Mesenteric fat pad (tissue), 1 donor: Measurements from ENCODE around the gene ZFAND2B. TPM values are rescaled to one million over a fixed set of nuclear protein-coding genes. Genes with fewer than 3 reads are reported as not detected.
"Not testable (repeated sequence)": the region's sequence is repeated elsewhere in the genome, so short reads cannot be mapped to it uniquely, and the experiment has no call there.

Source experiments
- DNase-seq: peaks from one replicate; pipeline ENCODE4 v3.0.0-alpha.2; 2020; ENCODE audit warnings: low spot score
- total RNA-seq: library from RNA; stranded (reverse); fragmentation: NEBNext Ultra II Directional; extraction: Animal tissue kit (Norgen Biotek cat#: 25700); gene quantifications from one replicate; pipeline ENCODE4 v1.2.1, GENCODE V29; 2021
- donor health status: DM: yes; HTN: yes; CAD: no.

The ZFAND2B gene
- total RNA-seq, 1 donor from 2014 or later = 31.3 TPM

DNA sequence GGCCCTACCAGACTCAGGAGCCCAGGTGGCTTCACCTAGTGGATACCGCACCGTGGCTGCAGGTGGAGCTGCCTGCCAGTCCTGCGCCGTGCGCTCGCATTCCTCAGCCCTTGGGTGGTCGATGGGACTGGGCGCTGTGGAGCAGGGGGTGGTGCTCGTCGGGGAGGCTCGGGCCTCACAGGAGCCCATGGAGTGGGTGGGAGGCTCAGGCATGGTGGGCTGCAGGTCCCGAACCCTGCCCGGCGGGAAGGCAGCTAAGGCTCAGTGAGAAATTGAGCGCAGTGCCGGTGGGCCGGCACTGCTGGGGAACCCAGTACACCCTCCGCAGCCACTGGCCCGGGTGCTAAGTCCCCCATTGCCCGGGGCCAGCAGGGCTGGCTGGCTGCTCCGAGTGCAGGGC, 5.3 kb upstream of the ZFAND2B start:
- DNase-seq = not testable (repeated sequence)

DNA sequence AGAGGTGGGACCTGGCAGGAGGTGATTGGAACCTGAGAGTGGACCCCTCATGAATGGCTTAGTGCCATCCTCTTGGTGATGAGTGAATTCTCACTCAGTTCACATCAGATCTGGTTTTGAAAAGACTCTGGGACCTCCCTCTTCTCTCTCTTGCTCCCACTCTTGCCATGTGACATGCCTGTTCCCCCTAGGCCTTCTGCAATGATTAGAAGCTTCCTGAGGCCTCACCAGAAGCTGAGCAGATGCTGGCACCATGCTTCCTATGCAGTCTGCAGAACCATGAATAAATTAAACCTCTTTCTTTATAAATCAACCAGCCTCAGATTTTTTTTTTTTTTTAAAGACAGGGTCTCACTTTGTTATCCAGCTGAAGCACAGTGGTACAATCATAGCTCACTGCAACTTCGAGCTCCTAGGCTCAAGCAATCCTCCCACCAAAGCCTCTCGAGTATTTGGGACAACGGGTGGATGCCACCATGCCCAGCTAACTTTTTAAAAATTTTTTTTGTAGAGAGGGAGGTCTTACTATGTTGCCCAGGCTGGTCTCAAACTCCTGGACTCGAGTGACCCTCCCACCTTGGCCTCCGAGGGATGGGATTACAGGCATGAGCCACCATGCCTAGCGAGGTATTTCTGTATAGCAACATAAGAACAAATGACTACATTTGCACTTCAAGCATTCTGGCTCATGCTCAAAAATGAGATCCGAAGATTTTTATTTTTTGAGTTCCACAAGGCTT, 2.0 kb upstream of the ZFAND2B start:
- no peak for DNase-seq

DNA sequence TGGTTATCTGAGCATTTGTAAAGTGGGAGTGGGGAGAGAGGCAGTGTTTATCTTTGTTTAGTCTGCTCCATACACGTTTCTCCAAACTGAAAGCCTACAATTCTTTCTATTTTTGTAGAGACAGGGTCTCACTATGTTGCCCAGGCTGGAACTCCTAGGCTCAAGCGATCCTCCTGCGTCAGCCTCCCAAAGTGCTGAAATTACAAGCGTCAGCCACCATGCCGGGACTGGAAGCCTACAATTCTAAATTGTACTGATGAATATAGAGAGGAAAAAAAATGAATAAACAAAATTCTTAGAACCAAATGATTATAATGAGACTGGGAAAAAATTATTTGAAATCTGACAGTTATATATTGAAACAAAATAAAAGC, 1.4 kb upstream of the ZFAND2B start:
- no peak for DNase-seq

DNA sequence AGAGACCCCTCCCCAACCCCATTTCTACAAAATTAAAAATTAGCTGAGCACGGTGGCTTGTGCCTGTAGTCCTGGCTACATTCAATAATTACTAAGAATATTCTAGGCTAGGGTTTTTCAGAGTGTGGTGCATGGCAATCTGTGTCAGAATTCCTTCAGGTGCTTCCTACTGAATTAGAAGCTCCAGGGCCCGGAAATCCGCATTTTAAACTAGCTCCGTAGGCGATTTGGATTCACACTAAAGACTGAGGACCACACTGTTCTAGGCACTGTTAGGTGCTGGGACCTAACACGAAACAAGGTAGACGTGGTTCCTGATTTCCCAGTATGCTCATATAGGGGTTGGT, 628 bp upstream of the ZFAND2B start:
- no peak for DNase-seq

DNA sequence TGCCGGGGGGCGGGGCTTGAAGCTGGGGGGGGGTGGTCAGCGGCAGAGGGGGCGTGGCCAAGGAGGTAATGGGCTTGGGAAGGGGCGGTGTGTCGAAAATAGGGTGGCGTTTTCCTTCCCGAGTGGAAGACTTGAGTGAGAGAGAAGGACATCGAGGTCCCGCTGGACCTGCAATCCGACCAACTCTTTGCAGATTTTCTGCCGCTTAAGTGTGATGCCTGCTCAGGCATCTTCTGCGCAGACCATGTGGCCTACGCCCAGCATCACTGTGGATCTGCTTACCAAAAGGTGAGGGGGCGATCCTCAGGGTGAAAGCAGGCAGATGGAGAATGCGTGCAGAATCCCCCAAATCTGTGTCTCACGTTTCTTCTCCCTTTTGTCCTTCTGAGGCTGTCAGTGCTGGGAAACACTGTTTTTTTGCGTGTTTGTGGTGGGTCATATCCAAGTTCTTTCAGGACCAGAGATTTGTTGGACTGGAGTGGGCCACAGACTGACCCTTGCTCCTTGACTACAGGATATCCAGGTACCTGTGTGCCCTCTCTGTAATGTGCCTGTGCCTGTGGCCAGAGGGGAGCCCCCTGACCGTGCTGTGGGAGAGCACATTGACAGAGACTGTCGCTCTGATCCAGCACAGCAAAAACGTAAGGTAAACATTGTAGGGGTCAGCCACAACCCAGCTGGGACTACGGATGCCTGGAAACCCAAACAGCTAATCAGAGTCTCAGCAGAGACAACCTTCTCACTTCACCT, 727 bp downstream of the ZFAND2B start:
- no peak for DNase-seq

DNA sequence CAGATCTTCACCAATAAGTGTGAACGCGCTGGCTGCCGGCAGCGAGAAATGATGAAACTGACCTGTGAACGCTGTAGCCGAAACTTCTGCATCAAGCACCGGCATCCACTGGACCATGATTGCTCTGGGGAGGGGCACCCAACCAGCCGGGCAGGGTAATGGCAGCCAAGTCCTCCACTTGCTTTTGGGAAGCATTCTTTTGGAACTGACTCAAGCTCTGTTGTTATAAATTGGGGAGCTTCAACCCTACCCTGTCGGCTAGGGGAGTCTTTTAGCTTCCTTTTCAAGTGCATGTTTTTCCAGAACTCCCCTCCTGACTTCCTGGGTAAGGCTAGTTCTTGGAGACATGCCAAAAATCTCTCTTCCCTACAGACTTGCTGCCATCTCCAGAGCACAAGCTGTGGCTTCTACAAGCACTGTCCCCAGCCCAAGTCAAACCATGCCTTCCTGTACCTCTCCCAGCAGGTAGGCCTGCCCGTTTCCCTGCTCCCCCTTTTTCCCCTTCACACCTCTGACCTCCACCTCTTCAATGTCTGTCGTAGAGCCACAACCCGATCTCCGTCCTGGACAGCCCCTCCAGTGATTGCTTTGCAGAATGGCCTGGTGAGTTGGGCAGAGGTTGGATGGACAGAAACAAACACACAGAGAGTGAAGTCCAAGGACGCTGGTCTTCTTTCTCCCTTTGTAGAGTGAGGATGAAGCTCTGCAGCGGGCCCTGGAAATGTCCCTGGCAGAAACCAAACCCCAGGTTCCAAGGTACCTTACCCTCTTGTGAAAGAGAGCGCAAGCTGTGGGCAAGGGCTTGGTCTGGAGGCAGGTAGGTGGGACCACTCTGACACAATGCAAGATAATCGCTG, 1.5 kb downstream of the ZFAND2B start:
- no peak for DNase-seq

DNA sequence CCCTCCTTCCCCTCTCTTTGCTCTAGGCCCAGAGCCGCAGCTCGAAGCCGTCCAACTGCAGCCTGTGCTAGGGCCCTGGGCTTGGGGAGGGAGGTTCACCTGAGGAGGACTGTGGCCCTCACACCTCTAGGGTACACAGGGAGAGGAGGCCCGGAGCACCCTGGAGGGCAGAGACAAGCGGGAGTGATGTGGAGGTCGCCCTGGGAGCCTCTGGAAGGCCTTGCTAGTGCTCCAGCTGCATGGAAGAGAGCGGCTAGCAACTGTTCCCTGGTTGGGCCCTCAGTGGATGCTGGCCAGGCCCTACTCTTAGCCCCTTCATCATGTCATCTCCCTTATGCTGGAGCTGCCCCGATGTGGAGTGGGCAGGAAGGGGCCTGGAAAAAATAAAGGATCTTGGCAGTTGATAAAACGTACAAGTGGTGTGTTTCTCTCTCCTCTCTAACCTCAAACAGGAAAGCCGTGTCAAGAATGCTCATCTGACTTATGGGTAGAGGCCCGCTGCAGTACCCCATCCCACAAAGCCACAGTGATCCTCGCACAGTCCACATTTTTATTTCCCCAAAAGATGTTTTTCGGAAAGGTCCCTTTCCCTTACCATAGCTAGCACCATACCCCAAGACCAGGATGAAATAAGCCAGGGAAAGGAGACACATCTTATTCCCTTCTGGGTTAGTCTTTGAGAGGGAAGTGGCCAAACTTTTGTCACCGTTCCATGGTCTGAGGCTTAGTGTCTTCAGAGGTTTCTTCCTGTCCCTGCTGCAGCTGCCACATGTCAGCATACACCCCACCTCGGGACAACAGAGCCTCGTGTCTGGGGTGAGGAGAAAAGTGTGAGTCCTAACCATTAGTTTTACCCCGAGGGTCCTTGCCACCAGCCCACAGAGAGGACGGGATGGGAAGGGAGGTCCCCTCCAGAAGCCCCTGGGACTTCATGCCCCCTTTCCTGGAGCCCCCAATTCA, 2.9 kb downstream of the ZFAND2B start:
- DNase-seq = no peak

DNA sequence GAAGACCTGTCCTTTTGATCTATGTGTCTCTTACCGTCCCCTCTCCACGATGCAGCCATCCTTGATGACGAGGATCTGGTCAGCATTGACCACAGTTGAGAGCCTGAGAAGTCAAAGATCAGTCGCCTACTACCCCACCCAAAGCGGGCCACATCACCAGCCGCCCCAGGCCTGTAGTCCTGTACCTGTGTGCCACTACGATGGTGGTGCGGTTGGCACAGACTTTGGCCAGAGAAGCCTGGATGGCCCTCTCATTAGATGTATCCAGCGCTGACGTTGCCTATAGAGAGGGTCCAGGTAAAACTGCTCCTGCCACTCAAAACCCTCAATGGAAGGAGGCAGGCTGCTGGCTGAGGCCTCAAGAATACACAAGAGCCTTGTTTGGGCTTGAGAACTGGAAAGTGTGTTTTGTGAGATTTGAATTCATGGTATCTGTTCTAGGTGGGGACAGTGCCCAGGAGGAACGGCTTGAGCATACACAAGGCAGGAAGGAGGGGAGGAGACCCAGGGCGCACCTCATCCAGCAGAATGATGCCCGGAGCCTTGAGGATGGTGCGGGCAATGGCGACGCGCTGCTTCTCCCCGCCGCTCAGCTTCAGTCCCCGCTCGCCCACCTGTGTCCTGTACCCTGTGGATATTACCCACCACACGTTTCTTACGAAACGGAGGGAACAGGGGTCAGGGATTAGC, 3.8 kb downstream of the ZFAND2B start:
- no peak for DNase-seq

DNA sequence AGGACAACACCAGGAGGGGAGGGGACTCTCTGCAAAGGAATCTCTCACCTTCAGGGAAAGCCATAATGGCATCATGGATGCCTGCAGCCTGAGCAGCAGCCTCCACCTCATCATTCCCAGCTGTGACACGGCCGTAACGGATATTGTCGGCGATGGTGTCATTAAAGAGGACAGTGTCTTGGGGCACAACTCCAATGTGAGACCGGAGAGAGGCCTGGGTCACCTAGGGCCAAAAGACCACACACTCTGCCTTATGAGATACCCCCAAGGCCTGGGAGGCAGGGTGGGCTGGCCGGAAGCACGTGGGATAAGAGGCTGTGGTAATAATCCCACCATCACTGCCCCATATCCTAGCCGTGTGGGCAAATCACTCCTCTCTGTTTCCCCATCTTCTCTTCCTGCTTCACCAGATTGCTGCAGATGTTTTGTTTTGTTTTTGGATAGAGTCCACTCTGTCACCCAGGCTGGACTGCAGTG, 4.3 kb downstream of the ZFAND2B start:
- DNase-seq = no peak

DNA sequence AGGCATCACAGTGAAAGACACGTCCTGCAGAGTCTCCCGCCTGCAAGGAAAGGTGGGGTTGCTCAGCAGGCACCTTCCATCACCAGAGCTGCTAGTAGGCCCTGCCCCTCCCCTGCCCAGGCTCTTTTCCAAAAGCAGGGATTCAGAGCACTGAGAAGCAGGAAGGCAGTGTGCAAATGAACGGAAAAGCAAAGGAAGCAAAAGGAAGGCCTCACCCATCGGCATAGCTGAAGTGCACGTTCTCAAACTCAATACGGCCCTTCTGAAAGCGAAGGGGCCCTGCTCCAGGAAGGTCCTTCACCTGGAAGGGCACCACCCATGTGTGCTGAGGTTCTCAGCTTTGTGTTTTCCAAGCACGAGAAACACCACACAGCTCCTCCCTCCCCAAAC, 6.4 kb downstream of the ZFAND2B start:
- DNase-seq = no peak

DNA sequence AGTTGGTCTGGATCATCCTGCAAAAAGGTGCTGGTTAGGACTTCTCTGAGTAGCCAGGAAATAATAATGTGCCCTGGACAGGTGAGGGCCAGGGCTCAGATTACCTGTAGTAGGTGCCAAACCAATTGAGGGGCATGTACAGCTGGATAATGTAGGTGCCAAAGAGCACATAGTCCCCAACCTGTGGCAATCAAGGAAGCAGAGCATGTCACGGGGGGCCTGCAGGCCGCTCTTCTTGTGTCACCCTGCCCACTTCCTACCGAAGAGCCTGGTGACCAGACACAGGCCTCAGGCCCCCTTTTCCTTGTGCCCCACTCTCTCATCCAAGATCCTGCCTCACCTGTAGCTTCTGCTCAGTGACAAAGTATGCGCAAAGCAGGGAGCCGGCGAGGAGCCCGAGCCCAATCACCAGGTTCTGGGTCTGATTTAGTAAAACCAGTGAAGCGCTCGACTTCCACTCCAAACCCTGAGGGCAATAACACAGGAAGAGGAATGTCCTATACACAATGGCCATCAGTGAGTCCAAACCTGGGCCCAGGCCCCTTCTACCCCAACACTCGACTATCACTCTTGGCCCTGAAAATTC, 7.0 kb downstream of the ZFAND2B start:
- no peak for DNase-seq

DNA sequence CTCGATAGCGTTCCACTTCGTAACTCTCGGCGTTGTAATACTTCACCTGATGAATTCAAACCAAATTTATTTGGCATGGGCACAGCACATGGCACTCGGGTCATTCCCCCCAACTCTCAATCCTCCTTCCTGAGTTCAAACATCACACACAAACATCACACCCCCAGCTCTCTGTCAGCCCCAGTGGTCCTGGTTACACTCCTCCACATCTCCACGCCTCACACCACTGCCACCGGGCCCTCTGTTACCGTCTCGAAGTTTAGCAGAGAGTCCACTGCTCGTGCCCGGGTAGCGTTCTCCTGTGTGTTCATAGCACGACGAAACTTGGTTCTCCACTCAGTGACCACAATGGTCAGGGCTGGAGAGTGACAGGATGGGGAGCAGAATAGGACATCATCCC, 7.6 kb downstream of the ZFAND2B start:
- no peak for DNase-seq

DNA sequence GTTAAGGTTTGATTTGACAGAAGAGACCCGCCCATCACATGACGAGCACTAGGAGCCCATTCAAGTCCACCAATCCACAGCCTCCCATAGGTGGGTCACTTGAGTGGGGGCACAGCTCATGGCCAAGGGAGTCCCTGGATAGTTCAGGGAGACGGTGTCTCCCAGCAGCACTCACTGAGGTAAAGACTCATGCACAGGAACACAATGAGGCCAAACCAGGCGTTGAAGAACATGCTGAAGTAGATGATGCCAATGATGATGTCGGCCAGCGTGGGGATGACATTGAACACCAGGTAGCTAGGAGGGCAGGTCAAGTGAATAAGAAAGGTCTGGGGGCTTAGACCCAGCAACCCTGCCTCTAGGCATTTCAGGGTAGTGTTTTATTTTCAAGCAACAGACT, 8.2 kb downstream of the ZFAND2B start:
- DNase-seq = no peak

DNA sequence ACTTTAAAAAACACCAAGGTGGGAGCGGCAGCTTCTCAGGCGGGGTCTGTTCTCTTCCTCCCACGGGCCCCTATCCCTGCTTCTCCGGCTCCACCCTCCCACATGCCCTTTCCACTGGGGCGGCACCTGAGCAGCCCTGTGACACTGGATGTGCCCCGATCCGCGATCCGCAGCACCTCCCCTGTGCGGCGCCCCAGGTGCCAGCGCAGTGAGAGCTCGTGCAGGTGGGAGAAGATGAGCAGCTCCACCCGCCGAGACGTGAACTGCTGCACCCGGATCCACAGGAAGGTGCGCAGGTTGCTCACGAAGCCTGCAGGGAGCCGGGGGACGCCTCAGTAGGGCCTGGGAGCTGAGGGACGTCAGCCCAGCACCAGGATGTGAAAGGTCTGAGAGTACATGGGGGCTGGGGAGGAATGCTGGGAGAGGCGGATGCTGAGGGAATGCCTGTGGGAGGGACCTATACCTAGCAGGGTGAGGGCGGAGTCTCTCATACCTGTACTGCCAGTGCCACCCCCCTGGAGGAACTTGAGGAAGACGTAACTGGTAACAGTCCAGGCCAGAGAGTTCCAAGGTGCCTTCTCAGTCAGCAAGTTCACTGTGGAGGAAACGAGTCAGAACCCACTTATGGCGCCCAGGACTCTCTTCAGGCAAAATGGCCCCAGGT, 9.4 kb downstream of the ZFAND2B start:
- DNase-seq = no peak

DNA sequence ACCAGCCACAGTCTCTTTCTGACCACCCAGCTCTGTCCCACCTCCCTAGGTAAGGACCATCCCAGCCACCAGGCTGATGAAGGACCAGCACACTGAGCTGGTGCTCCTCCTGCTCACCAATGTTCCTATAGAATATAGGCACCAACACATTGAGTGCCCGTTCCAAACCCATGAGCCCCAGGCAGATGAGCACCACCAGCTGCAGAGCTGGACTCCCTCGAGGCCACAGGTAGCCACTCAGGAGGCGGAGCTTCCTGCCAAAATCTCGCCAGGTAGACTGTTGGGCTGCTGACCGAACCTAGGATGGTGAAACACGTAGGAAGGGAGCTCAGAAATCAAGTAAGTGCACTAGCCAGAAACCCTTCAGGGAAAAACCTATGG, 9.9 kb downstream of the ZFAND2B start:
- no peak for DNase-seq

DNA sequence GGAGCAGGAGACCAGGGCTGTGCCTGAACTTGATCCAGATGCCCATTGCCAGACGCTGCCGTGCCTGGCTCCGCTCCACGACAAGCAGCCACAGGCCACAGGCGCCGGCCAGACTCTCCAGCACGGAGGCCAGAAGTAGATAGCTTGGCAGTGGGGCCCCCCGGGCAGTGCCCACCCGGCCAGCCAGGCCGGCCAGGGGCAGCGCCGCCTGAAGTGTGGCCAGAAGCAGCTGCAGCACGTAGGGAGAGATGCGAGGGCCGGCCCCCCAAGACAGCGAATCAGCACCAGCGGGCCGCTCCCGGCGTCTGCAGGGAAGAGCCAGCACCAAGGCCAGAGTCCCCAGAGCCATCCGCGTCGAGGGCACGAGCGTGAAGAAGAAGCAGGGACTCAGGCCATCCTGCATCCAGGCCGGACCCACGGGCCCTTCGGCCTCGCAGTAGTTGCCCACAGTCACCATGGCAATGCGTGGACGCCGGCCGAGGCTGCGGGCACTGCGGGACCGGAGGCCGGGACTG, 11.7 kb downstream of the ZFAND2B start:
- DNase-seq = peak; percentile 91

DNA sequence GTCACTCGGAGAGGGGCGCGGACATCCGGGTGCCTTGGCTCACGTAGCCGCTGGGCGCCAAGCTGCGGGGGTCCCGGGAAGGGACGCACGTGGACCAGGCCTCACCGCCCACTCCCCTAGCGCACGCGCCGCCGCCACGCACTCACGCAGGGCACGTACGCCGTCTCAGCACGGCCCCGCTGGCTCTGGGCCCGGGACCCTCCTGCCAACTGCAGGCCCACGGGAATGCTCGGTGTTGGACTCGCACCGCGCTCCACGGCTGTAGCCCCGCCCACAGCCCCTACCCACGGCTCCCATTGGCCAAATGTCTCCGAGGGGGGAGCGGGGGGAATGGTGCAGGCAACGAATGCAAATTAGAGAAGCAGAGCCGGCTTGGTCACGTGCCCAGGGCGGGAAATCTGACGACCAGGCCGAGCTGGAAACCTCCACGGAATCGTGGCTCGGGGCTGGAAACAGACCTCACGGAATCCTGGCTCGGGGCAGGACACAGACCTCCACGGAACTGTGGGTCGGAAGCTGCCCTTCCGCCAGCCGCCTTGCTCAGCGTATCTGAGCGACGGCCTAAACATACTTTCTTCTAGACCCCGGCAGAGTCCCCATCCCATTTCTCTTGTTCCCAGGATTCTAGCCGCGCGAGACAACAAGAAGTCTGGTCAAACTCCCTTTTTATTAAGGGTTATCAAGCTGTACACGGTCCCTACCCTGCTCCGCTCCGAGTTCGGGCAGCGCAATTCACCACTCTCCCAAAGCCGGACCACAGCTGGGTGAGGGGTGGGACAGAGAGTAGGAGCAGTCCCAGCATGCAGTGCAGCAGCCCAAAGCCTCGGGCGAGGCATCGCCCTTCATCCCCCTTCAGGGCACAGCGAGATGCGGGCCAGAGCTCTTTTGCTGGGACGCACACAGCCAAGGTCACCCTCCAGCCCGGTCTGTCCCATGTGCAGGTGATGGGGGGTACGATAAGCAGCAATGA, 12.4 kb downstream of the ZFAND2B start, which contains the start of gene ABCB6:
ABCB6 (minus strand) TSS at position 227 of the 970 bp plus-strand sequence. CDS start 285 bp downstream, outside the sequence.
- peak; percentile 97 for DNase-seq
